Adipose tissue (tissue), 3 donors: ENCODE results near the gene RAPGEF4. TPM values are rescaled to one million over a fixed set of nuclear protein-coding genes. Genes with fewer than 3 reads are reported as not detected.

Experiments
- H3K27ac ChIP-seq: one replicate; pipeline ENCODE4 v1.5.1; 2013; ENCODE audit warnings: low read depth, low read length
- WGBS, 3 donors: extraction: QIAGEN DNeasy Blood & Tissue Kit; methylation state at CpG; one replicate each; pipeline ENCODE4 v1.1.7; 2013; 5-methylcytosine and 5-hydroxymethylcytosine counted together
- polyA plus RNA-seq, 3 donors: library from polyadenylated mRNA; stranded (reverse); fragments of 200-250 nt; gene quantifications; one replicate each; pipeline ENCODE4 v1.2.3, GENCODE V29; 2013
- donor health status: healthy with polysubstance abuse.
- donor health status: Bipolar disorder and iron deficiency.
- donor health status: healthy.

The RAPGEF4 gene
- polyA plus RNA-seq, 3 donors: 2.6 to 8.1 (median 2.7) TPM

DNA sequence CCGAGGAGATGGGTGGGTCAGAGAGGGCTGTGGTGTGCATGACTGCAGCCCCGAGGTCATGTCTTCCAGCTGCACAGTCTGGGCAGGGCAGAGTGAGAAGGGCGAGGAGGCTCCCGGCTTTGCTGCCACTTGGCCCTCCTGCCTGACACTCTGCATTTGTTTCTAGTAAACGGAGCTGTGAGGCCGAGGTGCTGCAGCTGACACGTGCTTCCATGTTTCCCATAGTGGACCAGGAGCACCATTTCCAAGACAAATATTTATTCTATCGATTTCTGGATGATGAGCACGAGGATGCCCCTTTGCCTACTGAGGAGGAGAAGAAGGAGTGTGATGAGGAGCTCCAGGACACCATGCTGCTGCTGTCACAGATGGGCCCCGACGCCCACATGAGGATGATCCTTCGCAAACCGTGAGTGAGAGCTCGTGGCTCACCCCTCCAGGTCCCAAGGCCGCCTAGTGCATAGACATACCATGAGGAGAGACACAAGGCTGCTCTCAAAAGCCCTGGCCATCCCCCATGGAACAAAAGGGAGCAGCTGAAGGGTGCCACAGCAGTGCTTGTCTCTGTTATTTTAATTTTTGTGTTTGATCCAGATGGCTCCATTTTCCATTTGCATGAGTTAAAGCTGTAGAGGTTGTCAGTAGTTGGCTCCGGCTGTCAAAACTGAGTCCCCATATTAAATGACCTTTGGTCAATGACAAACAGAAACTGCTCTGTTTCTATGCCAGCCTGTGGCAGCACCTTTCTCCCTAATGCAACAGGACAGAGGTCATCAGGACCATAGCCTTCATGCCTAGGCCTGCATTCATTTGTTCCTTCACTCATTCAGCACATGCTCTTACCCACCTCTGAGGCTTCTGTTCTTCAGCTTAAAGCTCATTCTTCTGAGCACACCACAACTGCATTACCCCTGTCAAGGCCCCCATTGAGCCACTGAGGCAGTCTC is 231.7 kb downstream of the RAPGEF4 start:
- H3K27ac ChIP-seq: no peak overlapping the region
- 70 to 82% (median 73%) methylated on average over 16 of the region's 16 CpGs for WGBS, 3 donors

DNA sequence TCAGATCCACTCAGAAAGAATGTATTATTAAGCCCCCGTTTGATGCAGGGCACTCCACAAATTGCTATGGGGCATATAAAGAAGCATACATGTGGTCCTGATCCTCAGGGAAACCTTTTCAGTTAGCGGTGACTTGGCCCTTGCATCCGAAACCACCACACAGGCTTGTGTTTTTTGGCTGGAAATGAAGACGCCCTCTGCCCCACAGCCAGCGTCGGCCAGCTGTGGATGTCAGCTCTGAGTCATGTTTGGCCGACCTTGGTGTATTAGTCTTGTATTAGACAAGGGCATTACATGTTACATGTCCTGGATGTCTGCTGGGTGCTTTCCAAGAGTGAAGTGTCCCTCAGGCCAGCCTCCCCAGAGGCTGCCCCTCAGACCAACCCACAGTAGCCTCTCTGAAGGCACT is 232.4 kb downstream of the RAPGEF4 start:
- WGBS, 3 donors: 36 to 54% (median 47%) methylated on average over 7 of the region's 7 CpGs
- H3K27ac ChIP-seq: no peak overlapping the region

DNA sequence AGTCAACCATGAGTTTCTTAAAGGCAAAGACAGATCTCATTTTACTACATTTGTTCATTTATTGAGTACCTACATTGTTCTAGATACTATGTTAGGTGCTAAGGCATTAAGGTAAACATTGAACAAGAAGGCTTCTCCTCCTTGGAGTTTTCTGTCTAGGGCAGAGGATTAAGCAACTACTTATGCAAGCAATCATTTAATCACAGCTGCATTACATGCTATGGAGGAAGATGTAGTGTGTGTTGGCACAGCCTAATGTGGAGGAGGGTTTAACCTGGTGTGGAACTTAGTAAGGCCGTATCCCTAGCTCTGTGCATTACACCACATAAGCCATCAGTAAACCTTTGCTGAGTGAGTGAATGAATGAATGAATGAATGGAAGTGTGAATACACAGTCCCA is 233.5 kb downstream of the RAPGEF4 start:
- no peak overlapping the region for H3K27ac ChIP-seq
- WGBS, 3 donors: 74 to 84% (median 79%) methylated on average over 1 of the region's 1 CpG

DNA sequence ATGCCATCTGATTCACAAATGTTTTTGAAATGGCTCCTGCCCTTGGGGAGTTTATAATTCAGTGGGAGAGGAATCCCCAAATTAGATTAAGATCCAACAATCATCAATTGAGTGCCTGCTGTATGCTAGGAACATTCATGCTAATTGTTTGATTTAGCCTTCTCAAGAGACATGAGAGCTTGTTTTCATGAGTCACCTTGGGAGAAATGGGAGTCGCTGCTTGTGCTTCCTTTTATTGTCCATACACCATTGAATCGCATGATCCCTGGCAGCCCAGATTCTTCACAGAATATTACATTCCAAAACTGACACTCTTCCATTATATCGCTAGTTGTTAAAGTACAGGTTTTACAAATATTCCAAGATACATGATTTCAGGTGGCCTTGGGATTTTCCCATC is 234.0 kb downstream of the RAPGEF4 start:
- WGBS, 3 donors: 74 to 87% (median 79%) methylated on average over 3 of the region's 3 CpGs
- H3K27ac ChIP-seq: no peak overlapping the region

DNA sequence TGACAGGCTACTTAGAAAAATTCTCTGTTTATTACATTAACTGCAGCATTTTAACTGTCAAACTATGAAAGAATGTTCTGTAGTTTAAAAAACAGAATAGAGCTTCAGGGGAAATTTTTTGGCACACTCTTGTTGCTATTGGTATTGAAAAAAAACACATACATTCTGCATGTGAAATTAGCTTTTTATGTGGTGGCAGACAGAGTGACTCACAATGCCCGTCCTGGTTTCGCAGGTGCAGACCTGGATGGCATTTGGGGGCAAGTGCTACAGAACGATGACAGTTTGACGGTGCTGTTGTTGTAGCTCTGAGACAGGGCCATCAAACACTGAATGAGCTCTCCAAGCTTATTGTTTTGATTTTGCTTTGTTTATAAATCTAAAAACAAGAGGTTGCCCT is 235.0 kb downstream of the RAPGEF4 start:
- 81 to 95% (median 86%) methylated on average over 4 of the region's 4 CpGs for WGBS, 3 donors
- H3K27ac ChIP-seq: no peak overlapping the region

DNA sequence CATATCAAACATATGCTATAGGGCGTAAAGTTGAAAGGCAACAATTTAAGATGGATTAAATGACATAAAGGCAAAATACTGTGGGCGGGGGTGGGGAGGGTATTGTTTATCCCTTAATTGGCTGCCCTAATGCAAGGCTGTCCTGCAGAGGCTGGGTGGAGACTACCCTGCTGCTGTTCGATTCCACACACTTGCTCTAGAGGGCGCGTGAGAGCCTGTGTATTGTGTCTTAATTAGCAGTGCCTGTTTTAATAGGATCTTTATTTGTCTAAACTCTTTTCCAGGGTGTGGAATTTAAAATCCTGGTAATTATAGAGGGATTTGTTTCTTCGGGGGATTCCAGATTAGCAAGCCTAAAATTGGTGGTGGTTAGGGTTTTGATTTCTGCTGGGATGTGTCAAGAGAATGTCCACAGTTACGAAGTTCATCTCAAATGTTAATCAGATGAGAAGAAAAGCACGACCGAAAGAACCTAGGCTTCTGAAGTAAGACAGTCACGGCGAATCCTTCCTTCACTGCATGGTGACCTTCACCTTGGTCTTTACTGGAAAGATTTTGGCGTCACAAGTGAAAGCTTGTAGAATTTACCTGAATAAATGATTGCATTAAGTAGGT is 236.5 kb downstream of the RAPGEF4 start:
- H3K27ac ChIP-seq: no peak overlapping the region
- WGBS, 3 donors: 51 to 64% (median 58%) methylated on average over 12 of the region's 12 CpGs

DNA sequence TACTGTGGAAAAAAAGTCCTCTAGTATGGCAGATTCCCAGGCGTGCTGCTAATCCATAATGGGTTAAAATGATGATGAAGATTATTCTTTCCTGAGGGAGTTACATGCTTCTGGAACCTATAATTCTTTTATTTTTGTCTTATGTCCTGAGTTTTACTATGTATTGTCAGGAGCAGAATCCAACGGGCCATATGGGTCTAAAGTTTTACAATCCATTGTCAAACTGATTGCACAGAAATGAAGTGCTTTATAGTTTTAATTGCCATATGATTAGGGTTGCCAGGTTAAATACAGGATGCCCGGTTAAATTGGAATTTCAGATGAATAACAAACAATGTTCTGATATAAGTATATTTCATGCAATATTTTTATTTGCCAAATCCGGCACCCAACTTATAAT is 239.1 kb downstream of the RAPGEF4 start:
- WGBS, 3 donors: 88 to 95% (median 90%) methylated on average over 4 of the region's 4 CpGs
- no peak overlapping the region for H3K27ac ChIP-seq

DNA sequence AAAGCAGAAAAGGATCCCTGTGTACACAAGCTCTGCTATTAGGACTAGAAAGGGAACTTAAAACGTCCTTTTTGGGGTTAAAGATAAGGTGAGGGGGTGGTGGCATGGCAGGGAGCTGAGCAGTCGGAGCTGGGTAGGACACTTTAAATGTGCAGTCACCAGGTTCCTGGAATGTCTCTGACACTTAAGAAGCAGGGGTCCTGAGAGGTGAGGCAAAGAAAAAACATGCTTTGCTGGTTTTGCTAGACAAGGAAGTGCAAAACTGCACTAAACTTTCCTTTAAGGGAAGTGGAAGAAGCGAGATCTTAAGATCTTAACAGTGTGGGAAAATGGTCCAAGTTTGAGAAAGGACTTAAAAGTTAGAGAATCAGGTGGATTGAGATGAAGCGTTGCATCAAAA is 240.5 kb downstream of the RAPGEF4 start:
- WGBS, 3 donors: 57 to 64% (median 60%) methylated on average over 4 of the region's 4 CpGs
- no peak overlapping the region for H3K27ac ChIP-seq

DNA sequence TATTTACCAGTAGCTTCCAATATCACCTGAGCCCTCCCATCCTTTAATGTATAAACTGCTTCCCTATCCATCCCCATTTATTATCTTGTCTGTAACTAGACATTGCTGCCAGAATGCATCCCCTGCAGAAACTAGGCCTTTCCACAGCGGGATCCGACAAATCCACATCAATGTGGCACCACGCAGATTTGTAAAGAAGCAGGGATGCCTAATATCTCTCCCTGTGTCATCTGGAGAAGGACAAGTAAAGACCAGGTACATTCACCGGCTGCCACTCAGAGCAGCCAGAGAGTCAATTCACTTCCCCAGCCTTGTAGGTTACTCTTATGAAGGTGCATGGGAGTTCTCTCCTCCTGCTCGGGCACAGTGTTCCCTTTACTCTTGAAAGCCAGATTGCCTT is 241.2 kb downstream of the RAPGEF4 start:
- no peak overlapping the region for H3K27ac ChIP-seq
- 94 to 98% (median 96%) methylated on average over 5 of the region's 5 CpGs for WGBS, 3 donors

DNA sequence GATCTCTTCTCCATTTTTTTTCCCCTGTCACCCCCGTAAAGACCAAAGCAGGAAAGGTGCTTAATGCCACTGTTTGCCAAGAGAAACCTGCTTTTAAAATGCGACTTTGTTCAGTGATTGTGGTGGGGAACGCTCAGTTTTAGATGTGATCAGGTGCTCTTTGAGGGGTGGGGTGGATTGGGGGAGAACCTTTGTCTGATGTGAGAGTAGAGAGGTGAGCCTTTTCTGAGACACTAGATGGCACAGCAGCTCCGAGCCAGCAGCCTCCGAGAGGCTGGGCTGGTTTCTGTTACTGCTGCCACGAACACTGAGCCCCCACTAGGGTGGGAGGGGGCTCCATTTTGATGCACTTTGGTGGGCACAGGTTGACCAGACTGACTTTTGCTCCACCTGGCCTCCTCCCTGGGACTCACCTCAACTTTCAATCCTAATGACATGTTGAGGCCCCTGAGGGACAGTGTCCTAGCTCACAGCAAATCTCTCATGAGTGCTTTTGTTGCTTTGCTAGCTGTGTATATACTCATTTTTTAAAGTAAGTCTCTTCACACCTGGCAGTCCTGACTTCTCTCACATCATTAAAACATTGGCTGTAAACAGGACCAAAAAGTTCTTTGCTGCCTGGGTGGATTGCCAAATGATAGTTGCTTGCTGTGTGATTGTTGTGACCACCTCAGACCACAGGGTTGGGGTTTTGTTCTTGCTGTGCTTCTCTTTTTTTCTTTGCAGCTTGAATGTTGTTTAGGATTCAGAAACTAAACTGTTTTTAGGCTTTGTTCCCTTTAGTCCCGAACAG is 241.8 kb downstream of the RAPGEF4 start:
- WGBS, 3 donors: 75 to 82% (median 81%) methylated on average over 7 of the region's 7 CpGs
- H3K27ac ChIP-seq: no peak overlapping the region

DNA sequence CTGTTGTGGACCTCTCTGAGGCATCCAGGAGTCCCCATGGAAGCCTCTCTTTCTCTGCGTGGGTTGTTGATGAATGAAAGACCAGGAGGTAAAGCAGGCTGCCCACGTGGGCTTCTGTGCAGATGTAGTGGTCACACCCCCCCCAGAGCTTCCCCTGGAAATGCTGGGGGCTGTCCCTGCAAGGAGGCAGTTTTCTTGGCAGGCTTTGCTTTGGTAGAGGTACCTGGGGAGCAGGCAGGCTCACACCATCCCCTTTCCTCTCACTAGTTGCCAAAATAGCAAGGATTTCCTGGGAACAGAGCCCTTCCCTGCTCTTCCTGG is 242.4 kb downstream of the RAPGEF4 start:
- 18 to 47% (median 41%) methylated on average over 2 of the region's 2 CpGs for whole genome bisulfite sequencing, 3 donors
- no peak overlapping the region for H3K27ac ChIP-seq

DNA sequence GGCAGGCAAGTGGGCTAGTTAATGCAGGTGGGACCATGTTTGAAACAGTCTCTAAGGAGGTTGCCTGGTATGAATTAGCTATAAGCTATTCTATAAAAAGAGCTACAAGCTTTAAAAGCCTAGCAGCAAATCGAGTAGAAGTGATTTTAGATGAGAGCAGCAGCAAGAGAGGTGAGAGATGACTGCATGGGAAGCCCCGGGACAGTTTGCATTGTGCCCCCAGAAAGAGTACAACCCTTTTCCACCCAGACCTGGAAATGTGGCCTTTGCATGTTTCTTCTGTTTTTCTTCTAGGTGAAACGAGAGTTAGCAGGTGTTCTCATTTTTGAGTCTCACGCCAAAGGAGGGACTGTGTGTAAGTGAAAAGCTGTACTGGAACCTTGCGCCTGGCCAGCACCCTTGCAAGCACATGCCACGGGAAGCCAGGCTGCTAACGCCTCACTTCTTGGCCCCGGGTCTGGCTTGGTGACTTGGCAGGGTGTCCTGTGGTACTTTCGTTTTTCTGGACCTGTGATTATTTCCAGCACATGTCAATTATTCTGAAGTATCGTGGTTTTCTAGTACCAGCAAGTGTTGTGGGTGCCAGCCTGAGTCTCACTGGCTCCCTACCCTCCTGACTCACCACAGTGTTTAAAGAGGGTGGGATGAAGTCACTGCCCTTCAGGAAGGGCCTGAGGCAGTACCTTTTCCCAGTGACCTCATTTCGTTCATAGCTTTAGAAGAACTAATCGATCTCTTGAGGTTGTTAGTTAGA is 249.7 kb downstream of the RAPGEF4 start:
- WGBS, 3 donors: 45 to 54% (median 52%) methylated on average over 12 of the region's 12 CpGs
- no peak overlapping the region for H3K27ac ChIP-seq

DNA sequence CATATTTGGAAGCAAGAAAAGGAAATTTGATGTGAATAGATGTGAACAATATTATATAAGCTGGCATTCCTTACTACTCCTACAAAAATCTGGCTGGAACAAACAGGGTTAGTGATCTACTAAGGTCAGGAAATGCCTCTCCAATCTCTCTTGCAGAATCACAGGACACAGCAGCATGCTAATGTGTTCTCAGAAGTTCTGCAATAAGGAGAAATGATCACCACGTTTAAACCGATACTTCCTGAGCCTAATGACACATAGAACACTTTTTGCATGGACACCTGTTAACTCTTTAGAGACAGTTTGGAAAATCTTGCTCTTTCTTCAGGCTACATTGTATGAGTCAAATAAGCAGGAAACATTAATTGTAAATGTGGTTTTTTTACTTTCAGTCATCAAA is 250.4 kb downstream of the RAPGEF4 start:
- no peak overlapping the region for H3K27ac ChIP-seq
- WGBS, 3 donors: 3 to 24% (median 4%) methylated on average over 2 of the region's 2 CpGs

DNA sequence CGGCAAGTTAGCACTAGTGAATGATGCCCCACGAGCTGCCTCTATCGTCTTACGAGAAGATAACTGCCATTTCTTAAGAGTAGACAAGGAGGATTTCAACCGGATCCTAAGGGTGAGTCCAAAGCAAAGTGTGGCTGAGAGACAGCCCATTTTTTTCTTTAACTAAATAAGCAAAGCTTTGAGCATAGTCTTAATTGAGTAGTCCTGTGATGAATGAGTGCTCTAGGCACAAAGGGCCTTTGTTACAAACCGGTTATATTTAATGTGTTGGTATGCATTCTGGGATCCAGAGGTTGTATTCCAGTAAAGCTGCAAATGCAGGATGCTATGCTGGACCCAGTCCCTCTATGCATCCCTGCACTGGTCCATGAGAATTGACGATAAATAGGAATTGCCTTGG is 253.1 kb downstream of the RAPGEF4 start:
- WGBS, 3 donors: 83 to 93% (median 93%) methylated on average over 7 of the region's 7 CpGs
- H3K27ac ChIP-seq: no peak overlapping the region

DNA sequence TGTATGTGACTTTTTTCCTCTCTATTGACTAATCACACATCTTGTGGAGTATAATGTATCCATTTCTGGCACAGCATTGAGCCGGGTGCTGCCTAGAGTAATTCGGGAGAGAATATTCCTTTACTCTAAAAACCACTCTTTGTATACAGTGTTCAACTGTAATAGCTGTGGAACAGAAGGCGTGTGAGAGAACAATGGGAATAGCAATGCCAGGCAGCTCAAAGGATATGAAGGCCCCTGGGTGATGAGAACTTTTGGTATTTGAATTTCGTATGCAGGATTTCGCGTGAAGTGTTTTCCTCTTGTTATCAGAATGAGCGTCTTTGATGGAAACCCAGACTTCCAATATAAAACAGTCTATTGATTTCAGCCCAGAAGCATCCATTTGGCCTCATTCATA is 255.4 kb downstream of the RAPGEF4 start:
- H3K27ac ChIP-seq: no peak overlapping the region
- WGBS, 3 donors: 92 to 93% (median 92%) methylated on average over 7 of the region's 7 CpGs

DNA sequence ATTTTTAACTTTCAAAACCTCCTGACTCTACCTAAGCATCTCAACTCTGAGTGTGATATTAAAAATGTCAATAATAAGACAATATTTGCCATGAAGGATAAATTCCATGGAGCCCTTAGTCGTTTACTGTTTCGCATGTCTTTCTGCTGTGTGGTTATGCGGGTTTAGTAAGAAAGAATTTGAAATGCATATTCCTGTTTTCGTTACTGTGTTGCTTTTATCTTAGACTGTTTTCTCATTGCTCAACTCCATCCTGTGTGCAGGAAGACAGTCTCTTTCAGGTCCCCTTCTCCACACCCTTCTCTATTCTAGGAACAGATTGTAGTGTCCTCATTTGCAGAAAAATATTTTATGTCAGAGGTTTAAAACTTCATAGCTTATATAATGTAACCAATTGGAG is 257.5 kb downstream of the RAPGEF4 start:
- WGBS, 3 donors: 58 to 92% (median 68%) methylated on average over 4 of the region's 4 CpGs
- no peak overlapping the region for H3K27ac ChIP-seq

DNA sequence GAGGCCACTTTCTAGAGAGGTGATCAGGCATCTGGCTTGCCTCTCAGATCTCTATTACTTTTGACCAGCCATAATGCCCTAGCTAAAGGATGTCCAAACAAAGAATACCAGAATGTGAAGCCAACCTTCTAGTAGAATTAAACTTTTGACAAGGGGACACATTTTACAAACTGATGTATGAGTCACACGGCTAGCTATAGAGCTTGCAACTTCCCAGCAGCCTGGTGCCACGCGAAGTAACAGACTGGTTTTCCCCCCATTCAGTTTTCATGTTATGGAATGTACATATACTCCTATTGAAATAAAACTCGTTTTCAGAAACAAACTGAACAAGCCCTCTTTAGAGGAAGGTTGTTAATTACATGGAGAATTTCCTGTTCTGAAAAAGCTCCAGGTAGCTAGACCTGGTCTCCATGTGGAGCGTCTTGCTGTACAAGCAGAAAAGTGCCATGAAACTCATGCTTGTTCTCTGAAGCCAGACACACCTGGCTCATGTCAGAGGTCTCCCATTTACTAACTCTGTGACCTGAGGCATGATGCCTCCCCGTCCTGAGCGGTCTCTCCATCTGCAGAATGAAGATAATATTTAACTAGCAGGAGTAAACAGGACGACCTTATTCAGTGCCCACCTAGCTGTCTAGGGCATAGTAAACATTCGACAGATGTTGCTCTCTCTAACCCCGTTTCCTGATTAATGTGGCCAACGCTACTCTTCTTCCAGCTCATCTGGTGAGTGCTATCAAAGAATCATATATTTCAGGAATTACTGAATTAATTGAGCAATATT is 258.5 kb downstream of the RAPGEF4 start:
- H3K27ac ChIP-seq: no peak overlapping the region
- 71 to 85% (median 83%) methylated on average over 11 of the region's 11 CpGs for WGBS, 3 donors

DNA sequence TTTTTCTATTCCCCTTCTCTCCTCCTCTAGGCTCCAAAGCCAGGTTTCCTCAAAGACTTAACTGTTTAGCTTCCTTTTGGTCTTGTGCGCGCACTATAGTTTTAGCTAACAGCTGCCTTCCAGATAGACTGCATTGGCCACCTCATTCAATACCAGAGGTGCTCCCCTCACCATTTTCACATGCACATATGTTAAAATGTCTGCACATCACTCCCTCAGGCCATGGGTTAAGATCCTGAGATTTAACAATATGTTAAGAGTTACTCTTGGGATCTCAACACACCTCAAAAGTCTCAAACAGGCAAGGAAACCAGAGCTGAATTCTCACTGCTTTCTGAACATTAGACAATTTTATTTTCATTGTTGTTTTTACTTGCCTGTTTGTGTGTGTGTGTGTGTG is 259.2 kb downstream of the RAPGEF4 start:
- H3K27ac ChIP-seq: no peak overlapping the region
- WGBS, 3 donors: 80 to 100% (median 98%) methylated on average over 2 of the region's 2 CpGs
